H1 (cell line): ENCODE data around the gene NEMF.

ENCODE experiments used
- CTCF ChIP-seq, 3 experiments: IDR thresholded peaks; 1 replicate in 2 of 3; 2 replicates in 1 of 3; pipeline versions ENCODE4 v1.5.1 to v1.6.1; 2011; ENCODE audit warnings: low read length in 3 of 3, mild to moderate bottlenecking in 3 of 3, inconsistent platforms in 2 of 3, low read depth in 1 of 3, moderate library complexity in 1 of 3; ENCODE audit not compliant: insufficient read depth in 1 of 3; ENCODE audit errors: control extremely low read depth in 1 of 3
- EP300 ChIP-seq, 2 experiments: IDR thresholded peaks; 1 replicate in 1 of 2; 2 replicates in 1 of 2; pipeline ENCODE4 v1.6.1; 2011 to 2012; ENCODE audit warnings: low read depth in 2 of 2, low read length in 2 of 2, mild to moderate bottlenecking in 2 of 2, borderline replicate concordance in 1 of 2, inconsistent platforms in 1 of 2, moderate library complexity in 1 of 2
- EZH2 ChIP-seq: fragments of 200-600 bp; sonication (generic); IDR thresholded peaks from 2 replicates; pipeline ENCODE4 v1.7.1; 2012; ENCODE audit warnings: low read depth, mild to moderate bottlenecking, moderate library complexity, low read length, inconsistent platforms; ENCODE audit not compliant: severe bottlenecking
- POLR2AphosphoS5 ChIP-seq: IDR thresholded peaks from 2 replicates; pipeline ENCODE4 v1.6.1; 2011; ENCODE audit warnings: low read depth, low read length
- SIN3A ChIP-seq, 2 experiments: IDR thresholded peaks in 1 of 2; conservative IDR thresholded peaks in 1 of 2; 2 replicates each; pipeline ENCODE4 v1.6.1; 2011 to 2012; ENCODE audit warnings: low read length in 2 of 2, improper control_type of control experiment in 1 of 2, low read depth in 1 of 2, mild to moderate bottlenecking in 1 of 2
- TF ChIP-seq, protein P1 (sequence below): IDR thresholded peaks from 2 replicates; pipeline ENCODE4 v1.6.1; 2012; ENCODE audit warnings: inconsistent platforms

GRCh38 chr14:49882826-49883694, 30.5 kb upstream of the NEMF start:
- TF ChIP-seq EP300 (IDR thresholded peaks at IDR 0.05; ENCODE audit: borderline replicate concordance in 1 of 2, low read depth in 2 of 2, low read length in 2 of 2) (no peak), POLR2AphosphoS5 (no peak), CTCF (IDR thresholded peaks at IDR 0.05; ENCODE audit: control extremely low read depth in 1 of 3, insufficient read depth in 1 of 3, low read depth in 1 of 3, low read length in 3 of 3) (no peak), SIN3A (conservative IDR thresholded peaks at IDR 0.05 in 1 of 2, IDR thresholded peaks at IDR 0.05 in 1 of 2; ENCODE audit: low read depth in 1 of 2, low read length in 2 of 2) (no peak), EZH2 (no peak)
- TF ChIP-seq, protein P1, sequence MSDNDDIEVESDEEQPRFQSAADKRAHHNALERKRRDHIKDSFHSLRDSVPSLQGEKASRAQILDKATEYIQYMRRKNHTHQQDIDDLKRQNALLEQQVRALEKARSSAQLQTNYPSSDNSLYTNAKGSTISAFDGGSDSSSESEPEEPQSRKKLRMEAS: no peak
